Measurements from ENCODE around the gene PON2. TPM values are rescaled to one million over a fixed set of nuclear protein-coding genes. Genes with fewer than 3 reads are reported as not detected.

The PON2 gene
- total and polyA plus RNA-seq, 2 of the 13 experiments (the other 11 are each of a cell fraction or from before 2014, with no cell fraction given) = 202 to 217 TPM

DNA sequence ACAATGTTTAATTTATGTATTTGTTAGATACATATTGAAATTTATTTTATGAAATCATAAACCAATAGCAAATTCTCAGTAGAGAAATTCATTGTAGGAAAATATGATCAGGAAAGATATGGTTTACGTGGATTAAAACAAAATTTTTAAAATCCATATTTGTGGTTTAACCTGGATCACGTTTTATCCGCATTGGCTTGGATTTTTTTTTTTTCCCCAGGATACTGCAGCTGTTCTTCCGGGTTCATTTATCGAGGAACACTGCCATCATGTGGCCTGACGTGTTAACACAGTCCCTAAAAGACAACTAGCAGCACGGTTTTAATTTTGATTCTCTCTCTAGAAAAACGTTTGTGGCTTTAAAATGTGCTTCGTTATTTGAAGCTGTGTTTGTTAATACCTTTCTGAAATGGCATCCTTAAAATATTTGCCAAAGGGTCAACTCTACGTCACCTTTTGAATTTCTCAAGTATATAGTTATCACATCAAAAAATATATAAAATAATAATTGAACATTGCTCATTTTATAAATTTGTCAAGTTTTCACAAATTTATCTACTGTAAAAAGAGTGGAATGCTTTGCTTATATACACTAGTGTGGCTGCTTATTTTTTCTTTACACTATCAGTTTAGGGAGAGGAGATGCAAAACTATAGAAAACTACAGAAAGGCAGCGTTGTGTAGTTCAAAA, 42.2 kb upstream of the PON2 start:
- H3K27me3 ChIP-seq (ENCODE audit: control insufficient read depth in 1 of 2, insufficient read depth in 2 of 2, low read length in 2 of 2) = no peaks in the 10 kb centered on the region
- H3K4me1 ChIP-seq (ENCODE audit: insufficient read depth, low read length) = peaks cover 43% of the 10 kb centered on the region
- H3K4me3 ChIP-seq (replicated peaks in 1 of 3; ENCODE audit: insufficient read depth in 1 of 3, low read depth in 2 of 3, low read length in 3 of 3) = no peak overlapping the region; a peak in 1 of 6 replicates
- H4K20me1 ChIP-seq (ENCODE audit: insufficient read depth, low read length) = no peaks in the 10 kb centered on the region
- H3K9me3 ChIP-seq (ENCODE audit: low read length) = no peaks in the 10 kb centered on the region
- H3K9ac ChIP-seq (ENCODE audit: insufficient read depth, low read depth, low read length) = no peak overlapping the region
- peak overlapping the region; percentile 89; the same call in 1 of the 2 replicates for H3K4me2 ChIP-seq (ENCODE audit: low read depth, low read length)
- ChIA-PET CTCF (ENCODE audit: low intra/inter-chr PET ratio, low total read pairs) (interaction anchor here (0.7 to 4.6 kb wide), 5 partner anchors 42 to 286 kb away, joined by 3 to 28 read pairs (median 3); partner anchors contain the start of genes PON2 and PON3), POLR2A (interaction anchor here (0.7 to 5.2 kb wide), 6 partner anchors 23 to 80 kb away, joined by 3 to 38 read pairs (median 4); partner anchors contain the start of genes PON2 and PON3)
- peak; percentile 73 for DNase-seq (ENCODE audit: low spot score)
- no peak; the same call in 2 of the 3 replicates for ATAC-seq
- H3K36me3 ChIP-seq (replicated peaks in 1 of 2; ENCODE audit: control insufficient read depth in 1 of 2, insufficient read depth in 2 of 2, low read length in 2 of 2) = no peaks in the 10 kb centered on the region
- no peaks in the 10 kb centered on the region for H3K79me2 ChIP-seq (ENCODE audit: insufficient read depth, low read length)
- no peak overlapping the region for H2AFZ ChIP-seq (ENCODE audit: low read length)
- BruUV-seq (replicated peaks) = no TSS peak
- in situ Hi-C loops (cut with HindIII; ENCODE audit: extremely low pct_ligation_motif_present, low pct_unique_long_range_greater_than_20kb) = loop anchor here (5.0 kb wide), 3 partner anchors 35 to 135 kb away; partner anchors contain the start of gene PON3
- intact Hi-C loops (cut with micrococcal nuclease; ENCODE audit: unreplicated experiment) = loop anchor here (1.0 to 5.0 kb wide), 4 partner anchors 46 to 230 kb away; partner anchors contain the start of gene PON3
- no peak overlapping the region for H3K27ac ChIP-seq (ENCODE audit: extremely low read length, insufficient read depth, low read length)
- peak; percentile 94 for FAIRE-seq
- 7% methylated on average over 11 of the region's 11 CpGs for WGBS (ENCODE audit: low lambda C conversion rate)
- no peak for TF ChIP-seq ZNF121 (CRISPR knock-in tag; IDR thresholded peaks at IDR 0.05)
- no peak for TF ChIP-seq ZBTB8A (CRISPR knock-in tag; IDR thresholded peaks at IDR 0.05; ENCODE audit: borderline replicate concordance, low read depth)
- no peak for TF ChIP-seq ZNF263 (CRISPR knock-in tag; IDR thresholded peaks at IDR 0.05)
- TF ChIP-seq SMAD1 (CRISPR knock-in tag; IDR thresholded peaks at IDR 0.05; ENCODE audit: borderline replicate concordance, low read depth) = no peak
- no peak for TF ChIP-seq BCLAF1 (IDR thresholded peaks at IDR 0.05)
- no peak for TF ChIP-seq MEIS1 (CRISPR knock-in tag; IDR thresholded peaks at IDR 0.05; ENCODE audit: borderline replicate concordance)
- no peak for TF ChIP-seq NR1H2 (CRISPR knock-in tag; IDR thresholded peaks at IDR 0.05; ENCODE audit: borderline replicate concordance, low read depth)
- no peak for TF ChIP-seq ZNF570 (CRISPR knock-in tag; IDR thresholded peaks at IDR 0.05; ENCODE audit: borderline replicate concordance)
- TF ChIP-seq FOXA3 (CRISPR knock-in tag; IDR thresholded peaks at IDR 0.05) = peak; percentile 44
- no peak for TF ChIP-seq MED8 (CRISPR knock-in tag; IDR thresholded peaks at IDR 0.05; ENCODE audit: insufficient replicate concordance)
- TF ChIP-seq GATAD2A (CRISPR knock-in tag; IDR thresholded peaks at IDR 0.05) = peak; percentile 63
- TF ChIP-seq ISL2 (CRISPR knock-in tag; IDR thresholded peaks at IDR 0.05) = peak; percentile 45; the same call in 1 of the 2 replicates
- no peak for TF ChIP-seq PCBP2 (optimal IDR thresholded peaks at IDR 0.05; ENCODE audit: low read depth, low read length, poor library complexity, severe bottlenecking)
- no peak for TF ChIP-seq GABPA (IDR thresholded peaks at IDR 0.05; ENCODE audit: low read depth, low read length)
- TF ChIP-seq GABPA (CRISPR knock-in tag; IDR thresholded peaks at IDR 0.05; ENCODE audit: low read depth) = no peak
- no peak for TF ChIP-seq GTF3A (CRISPR knock-in tag; conservative IDR thresholded peaks at IDR 0.05)
- peak; percentile 83 for TF ChIP-seq RAD21 (CRISPR knock-in tag; IDR thresholded peaks at IDR 0.05)
- TF ChIP-seq ZNF530 (CRISPR knock-in tag; IDR thresholded peaks at IDR 0.05; ENCODE audit: low read depth) = no peak
- TF ChIP-seq, protein P1, sequence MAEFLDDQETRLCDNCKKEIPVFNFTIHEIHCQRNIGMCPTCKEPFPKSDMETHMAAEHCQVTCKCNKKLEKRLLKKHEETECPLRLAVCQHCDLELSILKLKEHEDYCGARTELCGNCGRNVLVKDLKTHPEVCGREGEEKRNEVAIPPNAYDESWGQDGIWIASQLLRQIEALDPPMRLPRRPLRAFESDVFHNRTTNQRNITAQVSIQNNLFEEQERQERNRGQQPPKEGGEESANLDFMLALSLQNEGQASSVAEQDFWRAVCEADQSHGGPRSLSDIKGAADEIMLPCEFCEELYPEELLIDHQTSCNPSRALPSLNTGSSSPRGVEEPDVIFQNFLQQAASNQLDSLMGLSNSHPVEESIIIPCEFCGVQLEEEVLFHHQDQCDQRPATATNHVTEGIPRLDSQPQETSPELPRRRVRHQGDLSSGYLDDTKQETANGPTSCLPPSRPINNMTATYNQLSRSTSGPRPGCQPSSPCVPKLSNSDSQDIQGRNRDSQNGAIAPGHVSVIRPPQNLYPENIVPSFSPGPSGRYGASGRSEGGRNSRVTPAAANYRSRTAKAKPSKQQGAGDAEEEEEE (CRISPR knock-in tag; IDR thresholded peaks at IDR 0.05; ENCODE audit: borderline replicate concordance) = no peak
- TF ChIP-seq ZNF883 (CRISPR knock-in tag; IDR thresholded peaks at IDR 0.05; ENCODE audit: not compliant biosample characterization) = no peak
- no peak for TF ChIP-seq TBL1XR1 (IDR thresholded peaks at IDR 0.05; ENCODE audit: borderline replicate concordance, low read length, partially characterized antibody)

Measured in HepG2 (cell line).